ENCODE data around the gene SLC12A7.

Gene SLC12A7

GRCh38 chr5:1065891-1066650, 45.8 kb downstream of the SLC12A7 start:
- Histone ChIP-seq H3K36me3 (replicated peaks) (no peaks in the 10 kb centered on the region), H3K27me3 (replicated peaks) (no peaks in the 10 kb centered on the region), H3K4me3 (ENCODE audit: low read depth, low read length) (no peak overlapping the region), H3K27ac (no peak overlapping the region)
- DNase-seq, result no peak
- in situ Hi-C loops (cut with HindIII; ENCODE audit: low pct_ligation_motif_present, low sequenced_read_pairs), result no loop called here
- TF ChIP-seq, protein P1, sequence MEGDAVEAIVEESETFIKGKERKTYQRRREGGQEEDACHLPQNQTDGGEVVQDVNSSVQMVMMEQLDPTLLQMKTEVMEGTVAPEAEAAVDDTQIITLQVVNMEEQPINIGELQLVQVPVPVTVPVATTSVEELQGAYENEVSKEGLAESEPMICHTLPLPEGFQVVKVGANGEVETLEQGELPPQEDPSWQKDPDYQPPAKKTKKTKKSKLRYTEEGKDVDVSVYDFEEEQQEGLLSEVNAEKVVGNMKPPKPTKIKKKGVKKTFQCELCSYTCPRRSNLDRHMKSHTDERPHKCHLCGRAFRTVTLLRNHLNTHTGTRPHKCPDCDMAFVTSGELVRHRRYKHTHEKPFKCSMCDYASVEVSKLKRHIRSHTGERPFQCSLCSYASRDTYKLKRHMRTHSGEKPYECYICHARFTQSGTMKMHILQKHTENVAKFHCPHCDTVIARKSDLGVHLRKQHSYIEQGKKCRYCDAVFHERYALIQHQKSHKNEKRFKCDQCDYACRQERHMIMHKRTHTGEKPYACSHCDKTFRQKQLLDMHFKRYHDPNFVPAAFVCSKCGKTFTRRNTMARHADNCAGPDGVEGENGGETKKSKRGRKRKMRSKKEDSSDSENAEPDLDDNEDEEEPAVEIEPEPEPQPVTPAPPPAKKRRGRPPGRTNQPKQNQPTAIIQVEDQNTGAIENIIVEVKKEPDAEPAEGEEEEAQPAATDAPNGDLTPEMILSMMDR (IDR thresholded peaks at IDR 0.05; ENCODE audit: low read depth, low read length, missing control alignments), result no peak

- no peak for DNase-seq
- TF ChIP-seq, protein P1 (IDR thresholded peaks at IDR 0.05; ENCODE audit: low read depth, low read length, missing control alignments), result no peak
- H3K27me3 ChIP-seq (replicated peaks), result no peaks in the 10 kb centered on the region
- no peak overlapping the region for H3K27ac ChIP-seq
- no peaks in the 10 kb centered on the region for H3K36me3 ChIP-seq (replicated peaks)
- in situ Hi-C loops (cut with HindIII; ENCODE audit: low pct_ligation_motif_present, low sequenced_read_pairs), result no loop called here
- H3K4me3 ChIP-seq (ENCODE audit: low read depth, low read length), result no peak overlapping the region
Measured at GRCh38 chr5:1065143-1065750, 46.6 kb downstream of the SLC12A7 start.

DNA sequence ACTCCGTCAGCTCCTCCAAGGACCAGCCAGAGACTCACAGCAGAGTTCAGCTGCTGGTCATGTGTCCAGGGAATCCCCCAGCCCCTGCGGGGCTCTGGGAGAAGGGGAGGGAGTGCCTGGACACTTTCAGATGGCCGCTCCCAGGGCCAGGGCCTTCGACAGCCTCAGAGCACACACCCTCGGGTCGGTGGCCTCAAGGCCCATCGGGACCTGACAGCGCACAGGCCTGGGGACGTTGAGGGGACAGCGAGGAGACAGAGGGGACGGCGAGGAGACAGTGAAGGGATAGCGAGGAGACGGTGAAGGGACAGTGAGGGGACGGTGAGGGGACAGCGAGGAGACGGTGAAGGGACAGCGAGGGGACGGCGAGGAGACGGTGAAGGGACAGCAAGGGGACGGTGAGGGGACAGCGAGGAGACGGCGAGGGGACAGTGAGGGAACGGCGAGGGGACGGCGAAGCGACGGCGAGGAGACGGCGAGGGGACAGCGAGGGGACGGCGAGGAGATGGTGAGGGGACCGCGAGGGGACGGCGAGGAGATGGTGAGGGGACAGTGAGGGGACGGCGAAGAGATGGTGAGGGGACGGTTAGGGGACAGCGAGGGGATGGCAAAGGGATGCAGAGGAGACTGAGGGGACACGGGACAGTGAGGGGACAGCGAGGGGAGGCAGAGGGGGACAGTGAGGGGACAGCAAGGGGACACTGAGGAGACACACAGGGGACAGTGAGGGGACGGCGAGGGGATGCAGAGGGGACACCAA, 47.3 kb downstream of the SLC12A7 start:
- Histone ChIP-seq H3K27me3 (replicated peaks) (no peaks in the 10 kb centered on the region), H3K27ac (no peak overlapping the region), H3K4me3 (ENCODE audit: low read depth, low read length) (no peak overlapping the region), H3K36me3 (replicated peaks) (no peaks in the 10 kb centered on the region)
- TF ChIP-seq, protein P1 (IDR thresholded peaks at IDR 0.05; ENCODE audit: low read depth, low read length, missing control alignments), result no peak
- in situ Hi-C loops (cut with HindIII; ENCODE audit: low pct_ligation_motif_present, low sequenced_read_pairs), result no loop called here
- no peak for DNase-seq

DNA sequence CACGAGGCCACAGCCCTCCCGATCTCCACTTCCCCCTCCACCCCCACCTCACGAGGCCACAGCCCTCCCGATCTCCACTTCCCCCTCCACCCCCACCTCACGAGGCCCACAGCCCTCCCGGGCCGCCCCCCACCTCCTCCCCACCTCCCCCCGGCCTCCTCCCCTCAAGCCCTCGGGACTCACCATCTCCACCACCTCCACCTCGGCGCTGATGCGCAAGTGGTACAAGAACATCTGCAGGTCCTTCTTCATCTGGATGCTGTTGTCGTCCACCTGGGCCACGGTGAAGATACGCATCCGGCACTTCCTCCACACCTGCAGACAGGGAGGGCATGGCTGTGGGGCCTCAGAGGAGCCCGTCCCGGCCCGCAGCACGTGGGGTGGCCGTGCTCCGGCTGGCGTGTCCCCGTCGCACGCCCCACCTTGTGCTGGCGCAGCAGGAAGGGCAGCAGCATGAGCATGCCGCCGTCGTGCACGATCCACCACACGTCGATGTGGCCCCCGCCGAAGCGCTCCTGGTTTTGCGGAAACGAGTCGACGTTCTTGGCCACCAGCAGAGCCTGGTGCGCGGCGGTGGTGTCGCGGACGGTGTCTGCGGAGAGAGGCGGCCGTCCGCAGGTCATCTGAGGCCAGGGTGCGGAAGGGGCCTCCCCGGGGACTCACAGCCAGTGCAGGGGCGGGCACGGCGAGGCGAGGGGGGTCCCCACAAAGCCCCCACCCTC, 48.0 kb downstream of the SLC12A7 start:
- in situ Hi-C loops (cut with HindIII; ENCODE audit: low pct_ligation_motif_present, low sequenced_read_pairs), result no loop called here

More for the DNA sequence above, 48.0 kb downstream of the SLC12A7 start:
- Histone ChIP-seq H3K36me3 (replicated peaks) (no peaks in the 10 kb centered on the region), H3K27me3 (replicated peaks) (no peaks in the 10 kb centered on the region), H3K4me3 (ENCODE audit: low read depth, low read length) (no peak overlapping the region), H3K27ac (no peak overlapping the region)
- DNase-seq, result no peak
- TF ChIP-seq, protein P1 (IDR thresholded peaks at IDR 0.05; ENCODE audit: low read depth, low read length, missing control alignments), result no peak

Data from brain microvascular endothelial cell (primary cell).